GM18499 (cell line): ENCODE measurements around the gene ZBTB47.

Source experiments
- ATAC-seq: cut with Tn5 transposase; IDR thresholded peaks from one replicate; pipeline ENCODE4 v1.9.1; 2021; ENCODE audit warnings: moderate number of reproducible peaks; ENCODE audit not compliant: insufficient read depth, unreplicated experiment

Gene ZBTB47

DNA sequence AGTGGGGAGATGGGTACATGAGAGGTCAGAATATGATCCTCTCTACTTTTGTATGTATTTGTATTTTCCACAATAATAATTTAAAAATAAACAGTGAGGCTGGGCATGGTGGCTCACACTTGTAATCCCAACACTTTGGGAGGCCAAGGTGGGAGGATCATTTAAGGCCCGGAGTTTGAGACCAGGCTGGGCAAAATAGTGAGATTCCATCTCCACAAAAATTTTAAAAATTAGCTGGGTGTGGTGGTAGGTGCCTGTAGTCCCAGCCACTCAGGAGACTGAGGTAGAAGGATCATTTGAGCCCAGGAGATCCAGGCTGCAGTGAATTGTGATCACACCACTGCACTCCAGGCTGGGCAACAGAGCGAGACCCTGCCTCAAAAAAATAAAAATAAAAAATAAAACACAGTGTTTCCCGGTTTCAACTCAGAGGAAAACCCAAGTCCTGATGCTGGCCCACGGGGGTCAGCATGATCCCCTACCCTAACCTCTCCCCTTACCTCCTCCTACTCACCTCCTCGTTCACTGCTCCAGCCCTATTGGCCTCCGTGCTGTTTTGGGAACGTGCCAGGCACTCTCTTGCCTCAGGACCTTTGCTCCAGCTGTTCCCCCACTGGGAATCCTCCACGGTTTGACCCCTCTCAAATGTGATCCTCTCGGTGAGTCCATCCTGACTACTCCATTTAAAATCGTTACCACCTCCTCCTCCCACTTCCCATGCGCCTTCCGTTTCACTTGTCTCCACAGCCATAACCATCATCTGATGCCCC is 29.0 kb downstream of the ZBTB47 start:
- ATAC-seq: no peak

DNA sequence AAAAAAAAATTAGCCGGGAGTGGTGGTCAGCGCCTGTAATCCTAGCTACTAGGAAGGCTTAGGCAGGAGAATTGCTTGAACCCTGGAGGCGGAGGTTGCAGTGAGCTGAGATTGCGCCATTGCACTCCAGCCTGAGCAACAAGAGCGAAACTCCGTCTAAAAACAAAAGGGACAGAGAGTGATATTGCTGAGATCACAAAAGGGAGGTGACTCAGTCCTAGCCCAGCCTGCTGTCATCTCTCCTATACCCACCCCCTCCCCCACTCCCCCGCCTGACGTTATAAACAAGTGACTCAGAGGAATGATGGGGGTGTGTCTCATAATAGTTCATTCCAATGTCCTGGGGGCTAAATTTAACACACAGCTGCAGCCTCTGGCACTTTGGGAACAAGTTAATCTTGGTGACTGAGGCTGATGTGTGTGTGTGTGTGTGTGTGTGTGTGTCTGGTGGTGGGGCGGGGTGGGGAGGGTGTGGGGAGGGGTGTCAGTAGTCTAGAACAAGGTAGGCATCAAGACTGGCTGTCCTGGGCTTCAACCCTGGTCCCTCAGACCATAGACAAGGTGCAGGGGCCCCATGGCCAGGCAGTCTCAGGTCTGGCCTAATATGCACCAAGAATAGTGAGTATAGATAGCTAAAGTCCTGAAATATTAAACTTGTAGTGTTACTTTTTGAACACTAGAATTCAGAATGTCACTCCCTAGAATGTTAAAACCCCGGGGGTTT is 30.5 kb downstream of the ZBTB47 start:
- no peak for ATAC-seq

DNA sequence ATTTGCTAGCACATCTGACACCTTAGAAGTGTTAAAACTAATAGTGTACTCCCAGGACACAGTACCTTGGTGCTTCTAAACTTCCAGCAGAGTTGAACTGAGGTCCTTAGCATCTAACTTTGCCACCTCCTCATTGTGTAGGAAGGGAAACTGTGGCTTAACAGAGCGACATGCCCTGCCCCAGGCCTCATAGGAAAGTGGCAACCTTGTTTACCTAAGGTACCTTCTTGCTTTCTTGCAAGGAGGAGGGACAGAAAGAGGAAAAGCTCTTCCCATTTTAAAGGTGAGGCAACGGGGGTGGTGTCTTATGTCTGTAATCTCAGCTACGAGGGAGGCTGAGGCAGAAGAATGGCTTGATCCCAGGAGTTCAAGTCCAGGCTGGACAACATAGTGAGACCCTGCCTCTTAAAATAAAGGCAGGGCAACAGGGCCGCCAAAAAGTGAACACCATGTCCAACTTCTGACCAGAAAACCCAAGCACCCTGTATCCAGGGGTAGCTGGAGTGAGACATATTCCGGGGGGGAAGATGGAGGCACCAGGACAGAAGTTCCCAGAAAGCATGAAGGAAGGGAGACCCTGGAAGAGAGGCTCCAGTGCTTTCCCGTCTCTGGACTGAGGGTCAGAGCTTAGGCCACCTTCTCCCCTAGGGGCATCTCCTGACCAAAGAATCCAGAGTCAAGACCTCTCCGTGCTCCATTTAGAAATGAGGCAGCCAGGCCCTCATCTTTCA is 31.3 kb downstream of the ZBTB47 start:
- no peak for ATAC-seq

DNA sequence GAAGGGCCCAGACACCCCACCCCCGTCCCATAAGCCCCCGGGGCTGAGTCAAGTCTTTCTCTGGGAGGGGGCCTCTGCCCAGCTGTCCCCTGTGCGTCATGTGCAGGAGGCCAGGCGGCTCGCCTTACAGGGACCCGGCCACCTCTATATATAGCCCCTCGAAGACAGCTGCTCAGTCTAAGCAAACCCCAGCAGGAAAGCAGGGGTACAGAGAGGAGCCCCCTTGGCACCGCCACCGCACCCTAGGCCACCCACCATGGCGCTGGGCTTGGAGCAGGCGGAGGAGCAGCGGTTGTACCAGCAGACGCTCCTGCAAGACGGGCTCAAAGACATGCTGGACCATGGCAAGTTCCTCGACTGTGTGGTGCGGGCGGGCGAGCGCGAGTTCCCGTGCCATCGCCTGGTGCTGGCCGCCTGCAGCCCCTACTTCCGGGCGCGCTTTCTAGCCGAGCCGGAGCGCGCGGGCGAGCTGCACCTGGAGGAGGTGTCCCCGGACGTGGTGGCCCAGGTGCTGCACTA is 31.9 kb downstream of the ZBTB47 start, which contains the start of gene KLHL40:
KLHL40 (plus strand) TSS at position 175 of the 519 bp plus-strand sequence; CDS start at position 257, 82 bp downstream.
- no peak for ATAC-seq

DNA sequence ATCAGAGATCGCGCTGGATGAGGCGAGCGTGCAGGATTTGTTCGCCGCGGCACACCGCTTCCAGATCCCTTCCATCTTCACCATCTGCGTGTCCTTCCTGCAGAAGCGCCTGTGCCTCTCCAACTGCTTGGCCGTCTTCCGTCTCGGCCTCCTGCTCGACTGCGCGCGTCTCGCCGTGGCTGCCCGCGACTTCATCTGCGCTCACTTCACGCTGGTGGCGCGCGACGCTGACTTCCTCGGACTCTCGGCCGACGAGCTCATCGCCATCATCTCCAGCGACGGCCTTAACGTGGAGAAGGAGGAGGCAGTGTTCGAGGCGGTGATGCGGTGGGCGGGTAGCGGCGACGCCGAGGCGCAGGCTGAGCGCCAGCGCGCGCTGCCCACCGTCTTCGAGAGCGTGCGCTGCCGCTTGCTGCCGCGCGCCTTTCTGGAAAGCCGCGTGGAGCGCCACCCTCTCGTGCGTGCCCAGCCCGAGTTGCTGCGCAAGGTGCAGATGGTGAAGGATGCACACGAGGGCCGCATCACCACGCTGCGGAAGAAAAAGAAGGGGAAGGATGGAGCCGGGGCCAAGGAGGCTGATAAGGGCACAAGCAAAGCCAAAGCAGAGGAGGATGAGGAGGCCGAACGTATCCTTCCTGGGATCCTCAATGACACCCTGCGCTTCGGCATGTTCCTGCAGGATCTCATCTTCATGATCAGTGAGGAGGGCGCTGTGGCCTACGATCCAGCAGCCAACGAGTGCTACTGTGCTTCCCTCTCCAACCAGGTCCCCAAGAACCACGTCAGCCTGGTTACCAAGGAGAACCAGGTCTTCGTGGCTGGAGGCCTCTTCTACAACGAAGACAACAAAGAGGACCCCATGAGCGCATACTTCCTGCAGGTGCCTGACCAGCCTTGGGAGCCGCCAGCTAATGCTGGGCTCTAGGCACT is 32.7 kb downstream of the ZBTB47 start:
- no peak for ATAC-seq

DNA sequence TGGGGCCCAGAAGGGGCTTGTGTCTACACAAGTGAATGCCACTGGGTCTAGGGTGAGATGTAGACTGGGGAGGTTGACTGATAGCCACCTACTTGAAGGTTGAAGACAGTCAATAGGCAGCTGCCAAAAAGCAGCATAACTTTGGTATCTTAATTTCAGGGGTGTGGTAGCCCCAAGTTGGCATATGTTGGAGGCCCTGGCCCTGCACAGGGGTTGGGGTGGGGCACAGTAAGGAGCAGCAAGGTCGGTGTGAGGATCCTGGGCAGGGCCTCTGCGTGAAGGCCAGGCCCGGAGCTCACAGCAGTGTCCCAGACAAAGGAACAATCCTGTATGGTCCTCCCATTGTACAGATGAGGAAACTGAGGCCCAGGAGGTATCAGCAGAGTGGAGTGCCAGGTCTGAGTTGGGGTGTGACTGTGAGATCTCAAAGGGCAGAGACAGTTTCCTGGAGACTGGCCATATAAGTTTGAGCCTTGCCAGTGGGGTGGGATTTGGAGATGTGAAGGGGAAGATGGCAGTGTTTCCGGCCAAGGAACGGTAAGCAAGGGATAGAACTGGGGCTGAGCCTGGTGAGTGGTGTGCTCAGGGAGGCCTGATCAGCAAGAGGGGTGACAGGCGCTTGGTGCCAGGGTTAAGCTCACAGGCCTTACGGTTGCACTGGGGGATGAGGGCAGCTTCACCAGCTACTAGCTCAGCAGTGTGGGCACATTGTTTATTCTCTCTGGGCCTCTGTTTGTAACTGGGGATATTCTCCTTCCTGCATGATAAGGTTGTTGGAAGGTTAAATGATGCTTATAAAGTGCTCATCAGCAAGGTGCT is 33.5 kb downstream of the ZBTB47 start:
- ATAC-seq: no peak

DNA sequence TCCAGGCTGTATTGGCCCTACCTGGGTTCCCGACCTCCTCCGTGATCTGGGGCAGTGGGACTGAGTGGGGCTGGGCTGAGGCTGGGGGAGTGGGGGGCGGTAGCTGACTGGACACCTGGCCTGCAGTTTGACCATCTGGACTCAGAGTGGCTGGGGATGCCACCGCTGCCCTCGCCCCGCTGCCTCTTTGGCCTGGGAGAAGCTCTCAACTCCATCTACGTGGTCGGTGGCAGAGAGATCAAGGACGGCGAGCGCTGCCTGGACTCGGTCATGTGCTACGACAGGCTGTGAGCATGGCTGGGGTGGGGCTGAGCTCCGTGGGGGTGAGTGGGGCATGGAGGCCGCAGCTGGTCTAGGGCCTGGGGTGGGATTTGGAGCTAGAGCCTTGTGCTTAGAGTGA is 34.5 kb downstream of the ZBTB47 start:
- no peak for ATAC-seq

DNA sequence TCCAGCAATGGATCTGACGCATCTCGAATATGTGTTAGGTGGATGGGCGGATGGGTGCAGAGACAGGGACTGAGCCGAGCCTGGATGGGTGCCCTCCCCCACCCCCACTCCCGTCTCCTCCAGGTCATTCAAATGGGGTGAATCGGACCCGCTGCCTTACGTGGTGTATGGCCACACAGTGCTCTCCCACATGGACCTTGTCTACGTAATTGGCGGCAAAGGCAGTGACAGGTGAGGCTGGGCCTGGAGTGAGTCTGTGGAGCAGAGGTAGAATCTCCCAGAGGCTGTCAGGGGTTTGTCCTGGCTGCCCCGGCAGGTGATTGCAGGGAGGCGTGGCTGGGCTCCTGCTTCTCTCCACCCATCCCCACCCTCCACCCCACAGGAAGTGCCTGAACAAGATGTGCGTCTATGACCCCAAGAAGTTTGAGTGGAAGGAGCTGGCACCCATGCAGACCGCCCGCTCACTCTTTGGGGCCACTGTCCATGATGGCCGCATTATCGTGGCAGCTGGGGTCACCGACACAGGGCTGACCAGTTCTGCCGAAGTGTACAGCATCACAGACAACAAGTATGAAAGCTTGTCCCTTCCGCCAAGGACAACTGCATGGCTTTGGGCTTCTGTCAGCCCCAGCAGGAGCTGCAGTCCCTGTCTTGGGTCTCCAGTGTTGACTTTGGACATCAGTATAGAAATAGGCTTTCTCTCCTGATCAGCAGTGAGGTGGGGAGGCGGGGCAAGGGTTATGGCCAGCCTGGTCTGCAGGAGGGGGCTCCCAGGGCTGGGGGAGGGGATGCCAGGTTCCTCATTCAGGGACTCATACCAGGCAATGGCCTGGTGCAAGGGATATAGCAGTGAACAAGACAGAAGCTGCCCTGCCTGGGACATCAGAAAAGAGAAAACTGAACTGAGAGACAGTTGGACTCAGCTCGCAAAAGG is 35.3 kb downstream of the ZBTB47 start:
- no peak for ATAC-seq

DNA sequence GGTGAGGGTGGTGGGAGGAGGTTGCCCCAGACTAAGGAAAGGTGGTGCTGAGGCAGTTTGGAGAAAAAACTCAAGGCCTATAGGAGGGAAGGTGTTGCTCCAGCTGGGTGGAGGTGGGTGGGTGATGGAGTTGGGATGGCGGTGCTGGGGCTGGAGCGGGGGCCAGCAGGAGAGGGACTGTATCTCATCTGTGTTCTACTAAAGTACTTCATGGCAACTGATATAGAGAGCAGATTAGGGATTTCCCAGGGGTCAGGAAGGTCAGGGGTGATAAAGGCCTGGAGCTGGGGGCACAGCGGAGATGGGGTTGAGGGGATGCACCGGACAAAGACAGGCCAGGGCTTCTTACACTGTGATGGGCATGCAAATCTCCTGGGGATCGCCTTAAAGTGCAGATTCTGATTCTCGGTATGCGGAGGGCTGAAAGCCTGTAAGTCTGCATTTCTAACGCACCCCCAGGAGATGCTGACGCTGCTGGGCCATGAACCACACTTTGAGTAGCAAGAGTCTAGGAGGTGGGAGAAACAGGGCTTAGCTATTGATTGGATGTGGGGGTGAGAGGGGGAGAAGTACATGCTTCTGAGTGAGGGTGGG is 36.0 kb downstream of the ZBTB47 start:
- no peak for ATAC-seq

DNA sequence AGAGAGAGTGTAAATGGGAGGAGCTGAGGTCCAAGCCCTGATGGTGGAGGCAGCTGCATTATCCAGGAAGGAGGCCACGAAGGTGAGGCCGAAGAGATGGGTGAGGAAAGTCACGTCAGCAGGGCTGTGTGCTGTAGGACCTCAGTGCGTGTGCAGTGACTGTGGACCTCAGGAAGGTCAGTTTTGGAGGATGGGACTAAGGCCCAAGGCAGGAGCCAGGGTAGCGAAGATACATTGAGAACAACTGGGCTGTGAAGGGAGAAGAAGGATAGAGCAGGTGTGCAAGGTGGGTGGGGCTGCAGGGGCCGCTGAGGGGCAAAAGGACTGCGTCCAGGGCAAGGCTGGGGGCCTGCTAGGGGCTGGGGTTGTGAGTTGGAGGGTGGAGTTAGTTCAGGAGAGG is 36.7 kb downstream of the ZBTB47 start:
- no peak for ATAC-seq

DNA sequence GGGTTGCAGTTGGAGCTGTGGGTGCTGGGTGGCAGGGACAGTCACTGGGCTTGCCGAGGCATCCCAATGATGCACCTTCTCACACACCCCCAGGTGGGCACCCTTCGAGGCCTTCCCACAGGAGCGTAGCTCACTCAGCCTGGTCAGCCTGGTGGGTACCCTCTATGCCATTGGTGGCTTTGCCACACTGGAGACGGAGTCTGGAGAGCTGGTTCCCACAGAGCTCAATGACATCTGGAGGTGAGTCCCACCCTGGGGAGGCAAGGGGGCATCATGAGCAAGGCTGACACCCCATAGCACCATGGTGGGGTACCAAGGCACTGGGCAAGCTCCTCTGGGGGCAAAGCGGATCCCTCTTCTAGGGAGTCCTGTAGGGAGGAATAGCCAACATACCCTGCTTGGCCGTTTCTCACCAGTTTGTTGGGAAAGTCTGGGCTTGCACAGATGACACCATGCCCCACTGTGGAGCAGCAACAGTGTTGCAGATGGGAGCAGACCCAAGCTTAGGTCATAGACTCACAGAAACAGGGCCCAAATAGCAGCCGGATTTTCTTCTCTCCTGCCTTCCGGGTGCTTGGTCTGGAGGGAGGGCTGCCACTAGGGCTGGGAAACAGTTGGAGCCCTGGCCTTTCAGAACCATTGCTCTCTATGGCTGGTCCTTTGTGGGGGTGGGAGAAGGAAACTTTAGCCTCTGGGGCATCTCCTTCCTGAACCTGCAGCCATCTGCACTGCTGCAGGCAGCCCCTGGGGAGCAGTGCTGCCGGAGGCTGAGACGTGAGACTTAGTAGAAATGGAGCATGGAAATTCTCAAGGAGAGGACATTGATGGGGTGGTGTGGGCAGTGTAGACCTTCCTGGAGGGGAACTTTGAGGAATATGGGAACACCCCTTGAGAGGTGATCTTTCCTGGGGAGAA is 37.5 kb downstream of the ZBTB47 start:
- no peak for ATAC-seq

DNA sequence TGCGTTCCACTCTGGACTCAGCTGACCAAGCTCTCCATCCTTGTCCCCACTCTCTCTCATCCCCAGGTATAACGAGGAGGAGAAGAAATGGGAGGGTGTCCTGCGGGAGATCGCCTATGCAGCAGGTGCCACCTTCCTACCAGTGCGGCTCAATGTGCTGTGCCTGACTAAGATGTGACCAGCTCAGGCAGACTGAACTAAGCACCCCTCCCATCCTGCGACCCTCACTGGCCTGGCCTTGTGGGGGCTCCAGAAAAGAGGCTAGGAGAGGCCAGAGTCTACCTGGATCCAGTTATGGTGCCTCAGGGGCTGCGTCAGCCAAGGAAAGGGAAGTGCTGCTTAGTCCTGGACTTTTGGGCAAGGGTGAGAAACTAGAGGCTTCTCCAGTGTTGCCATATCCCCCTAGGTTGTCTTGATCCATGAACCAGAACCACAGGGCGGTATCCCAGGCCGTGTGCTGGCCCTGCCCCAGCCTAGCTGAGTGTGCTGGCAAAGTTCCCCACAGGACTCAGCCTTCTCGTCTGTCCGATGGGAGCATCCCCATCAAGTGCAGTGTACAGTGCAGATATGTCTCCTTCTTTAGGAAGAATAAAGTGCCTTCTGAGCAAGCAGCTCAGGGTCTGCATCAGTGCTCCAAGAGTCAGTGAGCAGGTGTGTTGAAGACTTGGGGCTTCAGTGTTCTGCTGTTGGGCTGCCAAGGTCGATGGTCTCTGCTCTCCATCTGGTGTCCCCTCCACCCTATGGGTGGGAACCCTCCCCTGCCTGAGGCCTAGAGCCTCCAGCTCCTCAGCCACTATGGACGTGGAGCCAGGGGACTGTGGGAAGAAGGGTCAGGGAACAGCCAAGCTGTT is 38.5 kb downstream of the ZBTB47 start:
- ATAC-seq: no peak

DNA sequence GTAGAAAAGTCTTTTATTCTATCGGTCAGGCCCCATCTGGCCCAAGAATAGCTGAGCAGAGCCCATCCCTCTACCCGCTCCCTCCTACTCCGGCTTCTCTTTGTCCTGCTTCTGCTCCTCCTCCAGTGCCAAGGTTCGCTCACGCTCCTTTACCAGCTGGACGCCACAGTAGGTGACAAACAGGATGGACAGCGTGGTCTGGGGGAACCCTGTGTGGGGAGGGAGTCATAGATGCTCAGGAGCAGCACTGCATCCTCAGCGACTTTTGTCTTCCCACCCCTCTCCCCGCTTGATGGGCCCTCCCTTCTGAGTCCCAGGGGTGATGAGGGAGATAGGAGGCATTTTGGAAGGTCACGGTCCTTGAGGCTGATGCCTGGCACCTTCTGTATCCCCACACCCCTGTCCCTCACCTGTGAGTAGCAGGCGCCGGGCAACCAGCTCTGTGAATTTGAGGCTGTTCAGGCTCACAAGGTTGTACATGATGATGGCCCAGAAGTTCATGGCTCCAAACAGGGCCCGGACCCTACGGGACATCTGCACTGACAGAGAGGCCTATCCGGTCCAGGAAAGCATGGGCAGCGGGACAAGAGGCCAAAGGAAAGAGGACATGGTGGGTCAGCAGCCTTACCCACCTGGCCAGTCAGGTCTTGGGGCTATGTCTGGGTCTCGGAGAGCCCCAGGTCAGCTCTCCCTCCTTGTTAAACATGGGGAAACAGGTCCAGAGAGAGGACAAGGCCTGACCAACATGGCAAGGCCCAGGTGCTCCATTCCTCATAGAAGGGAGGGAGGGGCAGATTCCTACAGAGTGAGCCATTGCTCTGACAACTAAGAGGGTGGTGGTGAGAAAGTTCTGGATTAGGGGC is 39.4 kb downstream of the ZBTB47 start:
- no peak for ATAC-seq

DNA sequence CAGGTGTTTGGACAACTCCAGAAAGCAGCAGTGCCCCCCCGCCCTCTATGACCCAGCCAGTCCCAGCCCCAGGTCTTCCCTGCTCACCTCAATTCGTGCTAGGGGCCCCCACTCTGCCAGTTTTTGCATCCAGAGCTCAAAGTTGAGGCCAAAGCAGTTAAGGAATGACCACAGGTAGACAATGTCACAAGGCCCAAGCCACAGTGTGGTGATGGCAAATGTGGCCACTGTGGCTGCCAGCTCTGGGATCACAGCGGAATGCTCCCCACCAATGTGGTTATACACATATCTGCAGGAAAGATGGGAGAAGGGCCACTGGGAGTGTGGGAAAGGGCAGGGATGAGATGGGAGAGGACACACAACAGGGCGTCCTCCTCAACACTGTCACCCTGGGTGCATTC is 40.0 kb downstream of the ZBTB47 start:
- no peak for ATAC-seq

DNA sequence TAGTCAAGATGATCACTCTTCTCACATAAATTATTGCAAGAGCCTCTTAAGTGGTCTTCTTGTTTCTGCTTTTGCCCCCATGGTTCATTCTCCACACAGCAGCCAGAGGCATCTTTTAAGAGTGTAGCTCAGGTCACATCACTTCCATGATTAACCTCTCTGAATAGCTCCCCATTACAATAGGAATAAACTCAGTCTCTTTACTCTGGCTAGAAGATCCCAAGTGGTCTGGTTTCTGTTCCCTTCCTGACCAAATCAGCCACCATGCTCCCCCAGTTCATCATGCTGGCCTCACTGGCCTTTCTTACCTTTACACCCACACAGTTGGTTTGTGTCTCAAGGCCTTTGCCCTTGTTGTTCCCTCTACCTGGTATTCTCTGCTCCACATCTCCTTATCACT is 40.9 kb downstream of the ZBTB47 start:
- no peak for ATAC-seq
